HUES6 (cell line): ENCODE data around the gene MPPED2.

ENCODE experiments used
- H3K27ac ChIP-seq: 2 replicates; pipeline ENCODE4 v1.7.0; 2013; ENCODE audit warnings: low read depth, mild to moderate bottlenecking, low read length, inconsistent platforms
- H3K27me3 ChIP-seq: 2 replicates; pipeline ENCODE4 v1.6.1; 2013; ENCODE audit warnings: low read length; ENCODE audit not compliant: control insufficient read depth, insufficient read depth
- H3K36me3 ChIP-seq: 2 replicates; pipeline ENCODE4 v1.6.1; 2013; ENCODE audit warnings: low read length; ENCODE audit not compliant: control insufficient read depth, insufficient read depth
- H3K4me1 ChIP-seq: 2 replicates; pipeline ENCODE4 v1.6.1; 2013; ENCODE audit warnings: low read length; ENCODE audit not compliant: control insufficient read depth, insufficient read depth
- H3K4me3 ChIP-seq: 2 replicates; pipeline ENCODE4 v1.5.1; 2013; ENCODE audit warnings: low read depth, low read length
- H3K9ac ChIP-seq: one replicate; pipeline ENCODE4 v1.6.1; 2013; ENCODE audit warnings: mild to moderate bottlenecking, low read length
- H3K9me3 ChIP-seq: 2 replicates; pipeline ENCODE4 v1.6.1; 2013; ENCODE audit warnings: low read depth, low read length; ENCODE audit not compliant: control insufficient read depth, insufficient read depth

MPPED2 gene

GRCh38 chr11:30435488-30435887 lies 150.7 kb downstream of the MPPED2 start:
- peaks cover 11% of the 10 kb centered on the region for H3K4me1 ChIP-seq
- H3K9ac ChIP-seq = no peak overlapping the region
- H3K27me3 ChIP-seq = no peaks in the 10 kb centered on the region
- no peaks in the 10 kb centered on the region for H3K9me3 ChIP-seq
- H3K27ac ChIP-seq = no peak overlapping the region
- H3K36me3 ChIP-seq = no peaks in the 10 kb centered on the region
- H3K4me3 ChIP-seq = no peak overlapping the region

GRCh38 chr11:30434901-30435300 lies 151.3 kb downstream of the MPPED2 start:
- Histone ChIP-seq H3K4me1 (peaks cover 11% of the 10 kb centered on the region), H3K9me3 (no peaks in the 10 kb centered on the region), H3K9ac (no peak overlapping the region), H3K4me3 (no peak overlapping the region), H3K27me3 (no peaks in the 10 kb centered on the region), H3K27ac (no peak overlapping the region), H3K36me3 (no peaks in the 10 kb centered on the region)

GRCh38 chr11:30433831-30434230 lies 152.3 kb downstream of the MPPED2 start:
- Histone ChIP-seq H3K4me3 (no peak overlapping the region), H3K4me1 (peaks cover 11% of the 10 kb centered on the region), H3K27ac (no peak overlapping the region), H3K36me3 (no peaks in the 10 kb centered on the region), H3K9me3 (no peaks in the 10 kb centered on the region), H3K27me3 (no peaks in the 10 kb centered on the region), H3K9ac (no peak overlapping the region)

- Histone ChIP-seq H3K9me3 (no peaks in the 10 kb centered on the region), H3K9ac (no peak overlapping the region), H3K4me3 (no peak overlapping the region), H3K4me1 (peaks cover 11% of the 10 kb centered on the region), H3K36me3 (no peaks in the 10 kb centered on the region), H3K27me3 (no peaks in the 10 kb centered on the region), H3K27ac (no peak overlapping the region)
Measured at GRCh38 chr11:30432716-30433115, 153.4 kb downstream of the MPPED2 start.

GRCh38 chr11:30432178-30432577 lies 154.0 kb downstream of the MPPED2 start:
- Histone ChIP-seq H3K36me3 (no peaks in the 10 kb centered on the region), H3K27me3 (no peaks in the 10 kb centered on the region), H3K27ac (no peak overlapping the region), H3K4me1 (peaks cover 6% of the 10 kb centered on the region), H3K4me3 (no peak overlapping the region), H3K9ac (no peak overlapping the region), H3K9me3 (no peaks in the 10 kb centered on the region)

- no peaks in the 10 kb centered on the region for H3K36me3 ChIP-seq
- no peak overlapping the region for H3K4me3 ChIP-seq
- no peaks in the 10 kb centered on the region; the same call in 1 of the 2 replicates for H3K4me1 ChIP-seq
- no peaks in the 10 kb centered on the region for H3K9me3 ChIP-seq
- H3K9ac ChIP-seq = no peak overlapping the region
- no peaks in the 10 kb centered on the region for H3K27me3 ChIP-seq
- H3K27ac ChIP-seq = no peak overlapping the region
Measured at GRCh38 chr11:30431127-30431814, 154.9 kb downstream of the MPPED2 start.

GRCh38 chr11:30429550-30429949 lies 156.6 kb downstream of the MPPED2 start:
- no peaks in the 10 kb centered on the region for H3K9me3 ChIP-seq

GRCh38 chr11:30426781-30427180 lies 159.4 kb downstream of the MPPED2 start:
- Histone ChIP-seq H3K9me3 (no peaks in the 10 kb centered on the region), H3K27me3 (no peaks in the 10 kb centered on the region), H3K27ac (no peak overlapping the region), H3K36me3 (no peaks in the 10 kb centered on the region), H3K4me3 (no peak overlapping the region), H3K9ac (no peak overlapping the region), H3K4me1 (peaks cover 22% of the 10 kb centered on the region)

More at GRCh38 chr11:30429550-30429949, 156.6 kb downstream of the MPPED2 start:
- Histone ChIP-seq H3K4me3 (no peak overlapping the region), H3K9ac (no peak overlapping the region), H3K36me3 (no peaks in the 10 kb centered on the region), H3K4me1 (no peaks in the 10 kb centered on the region), H3K27me3 (no peaks in the 10 kb centered on the region), H3K27ac (no peak overlapping the region)

- no peaks in the 10 kb centered on the region for H3K36me3 ChIP-seq
- H3K27me3 ChIP-seq = no peaks in the 10 kb centered on the region
- no peak overlapping the region for H3K9ac ChIP-seq
- no peak overlapping the region for H3K27ac ChIP-seq
- H3K9me3 ChIP-seq = no peaks in the 10 kb centered on the region
- H3K4me1 ChIP-seq = peaks cover 22% of the 10 kb centered on the region
- H3K4me3 ChIP-seq = no peak overlapping the region
Measured at GRCh38 chr11:30424844-30425243, 161.3 kb downstream of the MPPED2 start.

- Histone ChIP-seq H3K9ac (no peak overlapping the region), H3K27me3 (no peaks in the 10 kb centered on the region), H3K4me3 (no peak overlapping the region), H3K4me1 (peaks cover 22% of the 10 kb centered on the region), H3K9me3 (no peaks in the 10 kb centered on the region), H3K36me3 (no peaks in the 10 kb centered on the region), H3K27ac (no peak overlapping the region)
Measured at GRCh38 chr11:30424321-30424720, 161.8 kb downstream of the MPPED2 start.

- Histone ChIP-seq H3K27me3 (no peaks in the 10 kb centered on the region), H3K27ac (no peak overlapping the region), H3K9me3 (no peaks in the 10 kb centered on the region), H3K9ac (no peak overlapping the region), H3K36me3 (no peaks in the 10 kb centered on the region), H3K4me1 (peaks cover 22% of the 10 kb centered on the region), H3K4me3 (no peak overlapping the region)
Measured at GRCh38 chr11:30423886-30424285, 162.3 kb downstream of the MPPED2 start.
